KOPT-K1 (cell line): Measurements from ENCODE around the gene ZRANB2.

Source experiments
- H3K27ac ChIP-seq: fragments of 200-600 bp; sonication (generic); 2 replicates; pipeline ENCODE4 v1.5.1; 2016; ENCODE audit warnings: antibody characterized with exemption, mild to moderate bottlenecking, low read depth, low read length; ENCODE audit not compliant: poor library complexity, severe bottlenecking
- H3K36me3 ChIP-seq: fragments of 200-600 bp; sonication (generic); 2 replicates; pipeline ENCODE4 v1.5.1; 2017; ENCODE audit warnings: antibody characterized with exemption, mild to moderate bottlenecking, low read length, moderate library complexity; ENCODE audit not compliant: insufficient read depth
- H3K9me3 ChIP-seq: fragments of 200-600 bp; sonication (generic); 2 replicates; pipeline ENCODE4 v1.5.1; 2017; ENCODE audit warnings: antibody characterized with exemption, low read length, mild to moderate bottlenecking; ENCODE audit not compliant: insufficient read depth, poor library complexity, severe bottlenecking

Gene ZRANB2

GRCh38 chr1:71046891-71047634 is 33.8 kb downstream of the ZRANB2 start:
- no peaks in the 10 kb centered on the region for H3K9me3 ChIP-seq
- H3K36me3 ChIP-seq = no peaks in the 10 kb centered on the region
- no peak overlapping the region for H3K27ac ChIP-seq

GRCh38 chr1:71045463-71046028 is 35.3 kb downstream of the ZRANB2 start:
- Histone ChIP-seq H3K27ac (no peak overlapping the region), H3K9me3 (no peaks in the 10 kb centered on the region), H3K36me3 (no peaks in the 10 kb centered on the region)

GRCh38 chr1:71044833-71045232 is 36.0 kb downstream of the ZRANB2 start:
- no peak overlapping the region for H3K27ac ChIP-seq
- no peaks in the 10 kb centered on the region for H3K36me3 ChIP-seq
- H3K9me3 ChIP-seq = no peaks in the 10 kb centered on the region

- no peak overlapping the region for H3K27ac ChIP-seq
- H3K9me3 ChIP-seq = no peaks in the 10 kb centered on the region
- H3K36me3 ChIP-seq = no peaks in the 10 kb centered on the region
Observed at GRCh38 chr1:71043065-71043464, 37.8 kb downstream of the ZRANB2 start.

- Histone ChIP-seq H3K9me3 (no peaks in the 10 kb centered on the region), H3K27ac (no peak overlapping the region), H3K36me3 (no peaks in the 10 kb centered on the region)
Observed at GRCh38 chr1:71041806-71042205, 39.0 kb downstream of the ZRANB2 start.

- Histone ChIP-seq H3K9me3 (no peaks in the 10 kb centered on the region), H3K36me3 (no peaks in the 10 kb centered on the region), H3K27ac (no peak overlapping the region)
Observed at GRCh38 chr1:71039661-71040262, 41.1 kb downstream of the ZRANB2 start.

- Histone ChIP-seq H3K36me3 (no peaks in the 10 kb centered on the region), H3K9me3 (no peaks in the 10 kb centered on the region), H3K27ac (no peak overlapping the region)
Observed at GRCh38 chr1:71038942-71039341, 41.9 kb downstream of the ZRANB2 start.

- Histone ChIP-seq H3K36me3 (no peaks in the 10 kb centered on the region), H3K9me3 (no peaks in the 10 kb centered on the region), H3K27ac (no peak overlapping the region)
Observed at GRCh38 chr1:71037829-71038620, 42.8 kb downstream of the ZRANB2 start.

GRCh38 chr1:71037066-71037465 is 43.8 kb downstream of the ZRANB2 start:
- Histone ChIP-seq H3K27ac (no peak overlapping the region), H3K9me3 (no peaks in the 10 kb centered on the region), H3K36me3 (no peaks in the 10 kb centered on the region)

- Histone ChIP-seq H3K9me3 (no peaks in the 10 kb centered on the region), H3K27ac (no peak overlapping the region), H3K36me3 (no peaks in the 10 kb centered on the region)
Observed at GRCh38 chr1:71033136-71033535, 47.7 kb downstream of the ZRANB2 start.

- H3K9me3 ChIP-seq = no peaks in the 10 kb centered on the region
- H3K27ac ChIP-seq = no peak overlapping the region
- no peaks in the 10 kb centered on the region for H3K36me3 ChIP-seq
Observed at GRCh38 chr1:71031426-71031825, 49.4 kb downstream of the ZRANB2 start.

- no peaks in the 10 kb centered on the region for H3K9me3 ChIP-seq
- H3K27ac ChIP-seq = no peak overlapping the region
- H3K36me3 ChIP-seq = no peaks in the 10 kb centered on the region
Observed at GRCh38 chr1:71030026-71030425, 50.8 kb downstream of the ZRANB2 start.

- H3K27ac ChIP-seq = no peak overlapping the region
- H3K9me3 ChIP-seq = no peaks in the 10 kb centered on the region
- H3K36me3 ChIP-seq = no peaks in the 10 kb centered on the region
Observed at GRCh38 chr1:71028981-71029380, 51.9 kb downstream of the ZRANB2 start.

- no peaks in the 10 kb centered on the region for H3K9me3 ChIP-seq
- H3K36me3 ChIP-seq = no peaks in the 10 kb centered on the region
- no peak overlapping the region for H3K27ac ChIP-seq
Observed at GRCh38 chr1:71027991-71028390, 52.8 kb downstream of the ZRANB2 start.

- H3K27ac ChIP-seq = no peak overlapping the region
- no peaks in the 10 kb centered on the region for H3K9me3 ChIP-seq
- H3K36me3 ChIP-seq = no peaks in the 10 kb centered on the region
Observed at GRCh38 chr1:71026093-71026492, 54.7 kb downstream of the ZRANB2 start.
